HG02840 (cell line): ENCODE measurements around the gene C15orf40.
"Not testable (repeated sequence)": the region's sequence is repeated elsewhere in the genome, so short reads cannot be mapped to it uniquely, and the experiment has no call there.

Source experiments
- ATAC-seq: cut with Tn5 transposase; IDR thresholded peaks from one replicate; pipeline ENCODE4 v1.9.1; 2021; ENCODE audit warnings: mild to moderate bottlenecking, moderate library complexity, moderate number of reproducible peaks; ENCODE audit not compliant: unreplicated experiment, low FRiP score

C15orf40 gene

DNA sequence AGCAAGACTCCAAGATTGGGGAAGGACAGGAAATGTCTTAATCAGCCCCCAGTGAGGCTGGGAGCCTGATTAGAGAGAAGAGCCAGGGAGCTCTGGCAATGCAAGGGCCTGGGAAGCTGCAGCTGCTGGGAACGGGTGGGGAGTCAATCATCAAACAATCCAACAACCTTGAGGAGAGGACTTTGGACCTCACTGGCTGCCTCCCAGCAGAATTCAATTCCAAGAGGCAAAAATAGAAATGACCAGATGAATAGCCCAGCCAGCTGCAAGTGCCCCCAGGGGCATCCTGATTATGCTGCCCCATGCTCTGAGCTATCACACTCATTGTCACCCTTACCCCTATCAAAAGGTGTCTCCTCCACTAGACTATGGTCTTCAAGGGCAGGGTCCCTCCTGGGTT, 52.8 kb downstream of the C15orf40 start:
- no peak for ATAC-seq

DNA sequence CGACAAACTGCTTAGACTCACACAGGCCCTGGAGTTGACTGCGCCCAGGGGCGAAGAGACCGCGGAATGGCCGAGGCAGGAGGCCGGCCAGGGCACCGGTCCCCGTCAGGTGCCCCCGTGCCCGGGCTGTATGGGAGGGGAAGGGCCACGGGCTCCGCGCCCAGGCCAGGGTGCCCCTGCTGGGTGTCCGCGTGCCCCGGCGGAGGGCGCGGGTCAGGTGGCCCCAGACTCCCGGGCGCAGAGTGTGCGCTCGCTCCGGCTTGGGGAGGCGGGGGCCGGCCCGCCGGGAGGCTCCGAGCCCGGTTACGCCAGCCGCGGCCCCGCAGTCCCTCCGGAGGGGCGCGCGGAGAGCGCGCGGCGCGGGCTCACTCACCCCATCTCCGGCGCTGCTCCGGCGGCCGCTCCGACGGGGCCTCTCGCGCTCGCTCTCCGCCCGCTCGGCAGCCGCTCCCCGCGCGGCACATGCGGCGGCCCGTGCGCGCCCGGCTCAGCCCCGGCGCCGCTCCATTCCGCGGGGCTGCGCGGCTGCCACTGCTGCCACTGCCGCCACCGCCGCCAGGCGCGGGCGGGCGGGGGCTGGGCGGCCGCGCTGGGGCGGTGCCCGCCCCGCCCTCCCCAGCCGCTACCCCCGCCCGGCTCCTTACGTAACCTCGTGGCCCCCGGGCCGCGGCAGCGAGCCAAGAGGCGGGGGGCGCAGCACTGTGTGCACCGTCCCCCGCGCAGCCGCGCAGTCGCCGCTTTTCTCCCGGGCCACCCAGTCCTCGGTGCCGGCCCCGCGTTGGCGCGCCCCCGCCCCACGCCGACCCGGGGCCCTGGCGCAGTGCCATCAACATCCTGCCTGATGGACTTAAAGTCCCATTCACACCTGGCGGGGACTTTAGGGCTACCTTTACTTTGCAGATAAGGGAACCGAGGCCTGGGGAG, 59.0 kb downstream of the C15orf40 start, which contains the start of gene HOMER2:
Gene HOMER2 (minus strand): TSS at position 563 of the 924 bp plus-strand sequence. CDS start 185 bp downstream, at position 378.
- no peak for ATAC-seq

- no peak for ATAC-seq
Measured at GRCh38 chr15:82951472-82952157, 59.8 kb downstream of the C15orf40 start.

GRCh38 chr15:82950746-82951370, 60.6 kb downstream of the C15orf40 start:
- ATAC-seq = no peak

- ATAC-seq = no peak
Measured at GRCh38 chr15:82950295-82950694, 61.1 kb downstream of the C15orf40 start.

- ATAC-seq = no peak
Measured at GRCh38 chr15:82946155-82946701, 65.2 kb downstream of the C15orf40 start.

DNA sequence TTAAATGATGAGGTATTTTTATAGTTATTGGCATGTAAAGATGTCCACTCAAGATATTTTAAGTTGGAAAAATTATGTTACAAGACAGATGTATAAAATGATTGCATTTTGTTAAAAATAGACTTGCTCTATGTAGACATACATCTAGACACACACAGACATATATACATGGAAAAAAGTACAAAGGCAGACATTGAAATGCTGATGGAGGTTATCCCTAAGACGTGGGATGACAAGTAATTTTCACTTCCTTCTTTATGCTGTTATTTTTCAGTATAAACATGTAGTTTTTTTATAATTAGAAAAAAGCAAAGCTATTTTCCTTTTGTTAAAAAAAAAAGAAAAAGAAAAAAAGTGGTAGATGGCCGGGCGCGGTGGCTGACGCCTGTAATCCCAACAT, 66.1 kb downstream of the C15orf40 start:
- ATAC-seq = no peak

- no peak for ATAC-seq
Measured at GRCh38 chr15:82944821-82945220, 66.6 kb downstream of the C15orf40 start.

- ATAC-seq = no peak
Measured at GRCh38 chr15:82944056-82944455, 67.4 kb downstream of the C15orf40 start.

GRCh38 chr15:82943176-82943575, 68.3 kb downstream of the C15orf40 start:
- no peak for ATAC-seq

GRCh38 chr15:82942691-82943090, 68.7 kb downstream of the C15orf40 start:
- ATAC-seq = no peak

- ATAC-seq = not testable (repeated sequence)
Measured at GRCh38 chr15:82939678-82940077, 71.8 kb downstream of the C15orf40 start.
